ENCODE measurements around the gene ZBTB7C. TPM values are rescaled to one million over a fixed set of nuclear protein-coding genes. Genes with fewer than 3 reads are reported as not detected.

ZBTB7C gene
- total RNA-seq, 1 donor from 2014 or later, result not detected

DNA sequence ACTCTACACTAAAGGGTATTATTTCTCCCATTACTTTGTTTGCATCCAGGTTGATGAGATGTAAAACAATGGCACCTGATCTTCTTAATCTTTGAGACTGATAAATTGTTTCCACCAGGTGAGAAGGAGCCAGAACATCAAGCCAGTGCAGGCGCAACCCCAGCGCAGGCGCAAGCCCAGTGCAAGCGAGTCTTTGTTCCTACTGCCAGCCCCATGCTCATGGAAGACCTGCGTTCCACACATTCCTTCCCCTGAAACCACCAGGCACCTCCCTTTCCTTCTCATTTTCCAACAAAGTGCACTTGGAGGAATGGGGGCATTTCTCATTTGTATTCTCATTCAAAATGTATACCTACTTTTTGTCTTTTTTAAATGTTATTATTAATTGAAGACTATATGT is 290.0 kb downstream of the ZBTB7C start:
- no peak overlapping the region for H3K4me3 Mint-ChIP-seq
- H3K4me1 Mint-ChIP-seq, result no peaks in the 10 kb centered on the region
- ATAC-seq (ENCODE audit: low read depth), result no peak
- no peak for DNase-seq
- intact Hi-C loops (cut with micrococcal nuclease), result no loop called here
- no peaks in the 10 kb centered on the region for H3K27me3 Mint-ChIP-seq
- no peaks in the 10 kb centered on the region for H3K9me3 Mint-ChIP-seq
- ChIA-PET POLR2A (no interaction called here), CTCF (no interaction called here)
- TF ChIP-seq, protein P1, sequence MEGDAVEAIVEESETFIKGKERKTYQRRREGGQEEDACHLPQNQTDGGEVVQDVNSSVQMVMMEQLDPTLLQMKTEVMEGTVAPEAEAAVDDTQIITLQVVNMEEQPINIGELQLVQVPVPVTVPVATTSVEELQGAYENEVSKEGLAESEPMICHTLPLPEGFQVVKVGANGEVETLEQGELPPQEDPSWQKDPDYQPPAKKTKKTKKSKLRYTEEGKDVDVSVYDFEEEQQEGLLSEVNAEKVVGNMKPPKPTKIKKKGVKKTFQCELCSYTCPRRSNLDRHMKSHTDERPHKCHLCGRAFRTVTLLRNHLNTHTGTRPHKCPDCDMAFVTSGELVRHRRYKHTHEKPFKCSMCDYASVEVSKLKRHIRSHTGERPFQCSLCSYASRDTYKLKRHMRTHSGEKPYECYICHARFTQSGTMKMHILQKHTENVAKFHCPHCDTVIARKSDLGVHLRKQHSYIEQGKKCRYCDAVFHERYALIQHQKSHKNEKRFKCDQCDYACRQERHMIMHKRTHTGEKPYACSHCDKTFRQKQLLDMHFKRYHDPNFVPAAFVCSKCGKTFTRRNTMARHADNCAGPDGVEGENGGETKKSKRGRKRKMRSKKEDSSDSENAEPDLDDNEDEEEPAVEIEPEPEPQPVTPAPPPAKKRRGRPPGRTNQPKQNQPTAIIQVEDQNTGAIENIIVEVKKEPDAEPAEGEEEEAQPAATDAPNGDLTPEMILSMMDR (IDR thresholded peaks at IDR 0.05), result no peak
- H3K27ac Mint-ChIP-seq, result no peak overlapping the region
- H3K36me3 Mint-ChIP-seq (ENCODE audit: low read depth), result no peaks in the 10 kb centered on the region

DNA sequence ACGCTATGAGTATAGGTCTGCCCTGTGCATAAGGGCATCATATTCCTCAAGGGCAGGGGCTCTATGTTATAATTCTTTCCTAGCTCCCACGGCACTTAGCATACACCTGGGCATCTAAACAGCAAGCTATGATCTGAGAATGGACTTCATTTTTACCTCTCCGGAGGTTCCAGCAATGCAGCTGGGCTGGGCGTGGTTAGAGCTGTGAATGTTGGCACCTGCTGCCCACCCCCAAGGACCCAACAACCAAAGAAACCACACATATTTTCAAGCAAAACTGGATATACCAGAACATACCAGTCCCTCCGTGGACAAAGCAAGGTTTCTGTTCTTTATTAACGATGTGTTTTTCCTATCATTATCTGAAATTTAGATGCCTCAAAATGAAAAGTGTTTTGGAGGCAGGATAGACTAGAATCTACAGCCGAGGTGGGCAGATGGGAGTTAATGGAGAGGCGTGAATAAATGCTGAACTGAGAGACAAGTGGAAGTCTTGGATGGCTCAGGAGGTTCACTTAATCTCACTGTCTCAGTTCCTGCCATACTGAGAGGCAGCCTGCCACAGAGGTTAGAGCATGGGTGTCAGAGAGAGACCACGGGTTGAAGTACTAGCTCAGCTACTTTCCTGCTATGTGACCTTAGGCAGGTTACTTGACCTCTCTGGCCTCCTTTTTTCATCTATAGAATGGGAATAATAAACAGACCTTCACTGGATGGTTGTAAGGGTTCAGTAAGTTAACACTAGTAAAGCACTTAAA is 292.1 kb downstream of the ZBTB7C start:
- no peak overlapping the region for H3K27ac Mint-ChIP-seq
- ATAC-seq (ENCODE audit: low read depth) (no peak), DNase-seq (no peak)
- H3K4me3 Mint-ChIP-seq, result no peak overlapping the region
- peaks cover 2% of the 10 kb centered on the region for H3K27me3 Mint-ChIP-seq
- POLR2A ChIA-PET, result no interaction called here
- CTCF ChIA-PET, result no interaction called here
- H3K4me1 Mint-ChIP-seq, result no peaks in the 10 kb centered on the region
- H3K9me3 Mint-ChIP-seq, result no peaks in the 10 kb centered on the region
- TF ChIP-seq, protein P1 (IDR thresholded peaks at IDR 0.05), result no peak
- intact Hi-C loops (cut with micrococcal nuclease), result no loop called here
- no peaks in the 10 kb centered on the region for H3K36me3 Mint-ChIP-seq (ENCODE audit: low read depth)

DNA sequence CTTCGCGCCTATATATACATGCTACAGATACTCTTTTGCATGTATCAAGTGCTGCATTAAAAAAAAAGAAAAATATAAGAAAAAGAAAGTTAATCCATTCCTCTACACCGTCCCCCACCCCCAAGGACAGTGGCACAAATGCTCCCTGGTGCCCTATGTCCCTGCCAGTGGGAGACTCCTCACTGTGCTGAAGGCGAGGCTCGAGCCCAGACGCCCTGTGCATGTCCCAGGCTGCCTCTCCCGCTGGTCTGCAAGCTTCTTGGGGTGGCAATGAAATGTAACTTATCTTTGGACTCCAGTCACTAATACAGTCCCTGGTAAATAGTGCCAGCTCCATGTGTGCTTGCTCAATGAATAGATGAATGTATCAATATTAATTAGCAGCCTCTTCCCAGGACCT is 293.2 kb downstream of the ZBTB7C start:
- ATAC-seq (ENCODE audit: low read depth), result no peak
- CTCF ChIA-PET, result no interaction called here
- H3K4me1 Mint-ChIP-seq, result no peaks in the 10 kb centered on the region

DNA sequence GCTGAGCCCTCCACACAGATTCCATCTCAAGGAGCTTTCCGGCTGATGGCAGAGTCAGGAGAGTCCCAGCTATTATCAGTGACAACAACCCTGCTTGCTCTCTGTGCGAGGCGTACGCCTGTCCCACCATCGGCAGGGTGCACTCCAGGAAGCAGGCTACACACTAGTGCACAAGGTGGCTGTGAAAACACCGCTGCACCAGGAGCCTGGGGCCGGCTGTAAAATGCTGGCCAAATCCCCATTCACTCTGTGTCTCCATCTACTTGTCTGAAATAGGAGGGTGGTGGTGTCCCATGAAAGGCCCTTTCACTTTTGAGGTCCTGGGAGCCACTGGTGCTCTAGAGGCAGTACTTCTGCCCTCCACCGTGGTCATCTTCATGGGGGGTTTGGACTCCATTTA is 295.5 kb downstream of the ZBTB7C start:
- DNase-seq (no peak), ATAC-seq (ENCODE audit: low read depth) (no peak)
- H3K9me3 Mint-ChIP-seq, result no peaks in the 10 kb centered on the region
- TF ChIP-seq, protein P1 (IDR thresholded peaks at IDR 0.05), result no peak
- CTCF ChIA-PET, result no interaction called here
- intact Hi-C loops (cut with micrococcal nuclease), result no loop called here
- H3K4me1 Mint-ChIP-seq, result no peaks in the 10 kb centered on the region
- H3K27ac Mint-ChIP-seq, result no peak overlapping the region
- POLR2A ChIA-PET, result no interaction called here
- peaks cover 2% of the 10 kb centered on the region for H3K27me3 Mint-ChIP-seq
- no peak overlapping the region for H3K4me3 Mint-ChIP-seq
- H3K36me3 Mint-ChIP-seq (ENCODE audit: low read depth), result no peaks in the 10 kb centered on the region

More for the DNA sequence above, 293.2 kb downstream of the ZBTB7C start:
- no peak for DNase-seq
- Mint-ChIP-seq H3K27ac (no peak overlapping the region), H3K9me3 (no peaks in the 10 kb centered on the region), H3K4me3 (no peak overlapping the region), H3K36me3 (ENCODE audit: low read depth) (no peaks in the 10 kb centered on the region), H3K27me3 (peaks cover 2% of the 10 kb centered on the region)
- intact Hi-C loops (cut with micrococcal nuclease), result no loop called here
- POLR2A ChIA-PET, result no interaction called here
- TF ChIP-seq, protein P1 (IDR thresholded peaks at IDR 0.05), result no peak

DNA sequence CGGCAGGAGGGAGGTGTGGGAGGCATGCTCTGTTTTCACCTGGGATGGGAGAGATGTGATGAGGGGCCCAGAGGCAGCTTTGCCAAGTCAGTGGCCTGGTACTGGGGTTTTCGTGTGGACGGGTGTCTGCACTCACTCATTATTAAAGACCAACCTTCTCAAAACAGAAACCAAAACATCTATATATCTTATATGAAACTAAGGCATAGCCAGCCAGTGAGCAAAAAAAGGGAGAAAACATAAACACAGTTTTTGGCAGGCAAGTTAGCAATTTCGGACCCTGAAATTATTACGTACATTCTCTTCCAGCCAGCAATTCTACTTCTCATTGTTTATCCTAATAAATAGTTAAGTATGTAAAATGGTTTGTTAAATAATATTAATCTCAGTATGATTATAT is 297.6 kb downstream of the ZBTB7C start:
- no peak overlapping the region for H3K4me3 Mint-ChIP-seq
- no peak for DNase-seq
- H3K9me3 Mint-ChIP-seq, result no peaks in the 10 kb centered on the region
- CTCF ChIA-PET, result no interaction called here
- no peak overlapping the region for H3K27ac Mint-ChIP-seq
- no peaks in the 10 kb centered on the region for H3K4me1 Mint-ChIP-seq
- peaks cover 4% of the 10 kb centered on the region for H3K27me3 Mint-ChIP-seq
- ATAC-seq (ENCODE audit: low read depth), result no peak
- H3K36me3 Mint-ChIP-seq (ENCODE audit: low read depth), result no peaks in the 10 kb centered on the region
- intact Hi-C loops (cut with micrococcal nuclease), result no loop called here
- POLR2A ChIA-PET, result no interaction called here
- TF ChIP-seq, protein P1 (IDR thresholded peaks at IDR 0.05), result no peak

Measured in activated B cell treated with CpG ODN at 0.5 μM for 24 hours (primary cell).